MM.1S (cell line): ENCODE results near the gene PYGB.

ENCODE experiments used
- DNase-seq: peaks from one replicate; pipeline ENCODE4 v3.0.0-alpha.2; 2015
- H2AFZ ChIP-seq: fragments of 300-600 bp; sonication (generic); 2 replicates; pipeline ENCODE4 v1.6.0; 2016; ENCODE audit warnings: antibody characterized with exemption, low read length
- H3F3A ChIP-seq: fragments of 300-600 bp; sonication (generic); 2 replicates; pipeline ENCODE4 v1.6.1; 2016; ENCODE audit warnings: mild to moderate bottlenecking, antibody characterized with exemption, low read length, moderate library complexity, mixed read lengths; ENCODE audit not compliant: insufficient read depth
- H3K27ac ChIP-seq: fragments of 300-600 bp; sonication (generic); 2 replicates; pipeline ENCODE4 v1.5.1; 2016; ENCODE audit warnings: mild to moderate bottlenecking, low read length
- H3K27me3 ChIP-seq: fragments of 300-600 bp; sonication (generic); replicated peaks from 2 replicates; pipeline ENCODE4 v1.6.0; 2016; ENCODE audit warnings: low read length; ENCODE audit not compliant: insufficient read depth
- H3K36me3 ChIP-seq: fragments of 300-600 bp; sonication (generic); replicated peaks from 2 replicates; pipeline ENCODE4 v1.6.1; 2016; ENCODE audit warnings: mild to moderate bottlenecking, low read length, mixed read lengths; ENCODE audit not compliant: insufficient read depth
- H3K4me1 ChIP-seq: fragments of 300-600 bp; sonication (generic); 2 replicates; pipeline ENCODE4 v1.6.1; 2016; ENCODE audit warnings: low read length, mixed read lengths
- H3K4me2 ChIP-seq: fragments of 300-600 bp; sonication (generic); 2 replicates; pipeline ENCODE4 v1.6.0; 2016; ENCODE audit warnings: low read depth, low read length
- H3K4me3 ChIP-seq: fragments of 300-600 bp; sonication (generic); 2 replicates; pipeline ENCODE4 v1.5.1; 2016; ENCODE audit warnings: low read length, mixed read lengths
- H3K79me2 ChIP-seq: fragments of 300-600 bp; sonication (generic); 2 replicates; pipeline ENCODE4 v1.6.1; 2016; ENCODE audit warnings: mixed run types, low read length, mixed read lengths
- H3K9ac ChIP-seq: fragments of 300-600 bp; sonication (generic); 2 replicates; pipeline ENCODE4 v1.6.1; 2016; ENCODE audit warnings: low read length, mixed read lengths
- H3K9me2 ChIP-seq: fragments of 300-600 bp; sonication (generic); replicated peaks from 2 replicates; pipeline ENCODE4 v1.6.1; 2016; ENCODE audit warnings: mild to moderate bottlenecking, low read length, mixed read lengths; ENCODE audit not compliant: insufficient read depth
- H3K9me3 ChIP-seq: fragments of 300-600 bp; sonication (generic); replicated peaks from 2 replicates; pipeline ENCODE4 v1.6.1; 2016; ENCODE audit warnings: mild to moderate bottlenecking, low read length, mixed read lengths; ENCODE audit not compliant: insufficient read depth
- H4K20me1 ChIP-seq: fragments of 300-600 bp; sonication (generic); 2 replicates; pipeline ENCODE4 v1.6.1; 2016; ENCODE audit warnings: mild to moderate bottlenecking, low read length, moderate library complexity, mixed read lengths; ENCODE audit not compliant: insufficient read depth
- EZH2 ChIP-seq: fragments of 300-600 bp; sonication (generic); optimal IDR thresholded peaks from 2 replicates; pipeline ENCODE3; 2017; ENCODE audit warnings: low read depth, mild to moderate bottlenecking, antibody characterized with exemption, low read length, mixed read lengths
- EZH2phosphoT487 ChIP-seq: fragments of 300-600 bp; sonication (generic); IDR thresholded peaks from 2 replicates; pipeline ENCODE4 v1.6.1; 2018; ENCODE audit warnings: antibody characterized with exemption, low read length
- TF ChIP-seq, protein P1 (sequence below): fragments of 300-600 bp; sonication (generic); IDR thresholded peaks from 2 replicates; pipeline ENCODE4 v1.5.1; 2016; ENCODE audit warnings: antibody characterized with exemption, low read length, mixed read lengths

Gene PYGB

DNA sequence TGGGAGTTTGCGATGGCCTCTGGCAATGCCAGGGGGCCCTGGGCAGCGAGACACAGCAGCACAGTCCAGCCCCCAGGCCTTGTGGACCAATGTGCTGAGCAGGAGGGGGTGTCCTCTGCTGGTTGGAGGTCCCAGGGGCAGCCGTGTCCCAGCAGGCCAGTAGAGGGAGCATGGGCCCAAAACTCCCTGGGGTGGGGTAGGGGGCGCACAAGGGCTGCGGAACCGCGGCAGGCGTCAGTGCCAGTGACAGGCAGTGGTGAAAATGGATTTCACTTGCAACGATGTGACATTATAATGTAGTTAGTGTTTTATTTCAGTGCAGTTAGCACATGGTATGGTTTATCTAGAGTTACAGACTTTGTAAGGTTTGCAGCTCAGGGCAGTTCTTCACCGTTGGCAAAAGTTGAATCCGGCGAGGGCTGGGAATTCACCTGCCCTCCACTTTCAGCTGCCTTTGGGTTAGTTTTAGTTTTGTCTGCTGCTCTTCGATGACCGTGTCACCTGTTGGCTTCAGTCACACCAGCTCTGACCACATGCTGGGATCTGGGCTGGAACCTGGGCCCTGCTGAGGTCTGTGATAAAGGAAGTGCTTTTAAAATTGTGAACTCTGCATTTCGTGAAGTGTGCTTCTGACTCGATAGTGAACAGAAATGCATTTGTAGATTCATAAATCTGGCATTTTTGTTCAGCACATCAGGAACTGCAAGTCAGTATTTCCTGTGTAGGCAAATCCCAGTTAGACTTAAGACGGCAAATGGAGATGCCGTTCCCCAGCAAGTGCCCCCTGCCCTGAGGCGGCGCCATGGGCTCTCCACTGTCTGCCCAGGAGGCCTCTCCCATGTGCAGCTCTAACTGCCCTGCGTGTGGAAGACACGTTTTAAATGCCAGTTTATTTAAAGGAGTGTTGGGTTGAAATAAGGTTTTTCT lies 46.8 kb downstream of the PYGB start:
- H3F3A ChIP-seq = peaks cover 64% of the 10 kb centered on the region
- no peaks in the 10 kb centered on the region for H3K9me2 ChIP-seq
- TF ChIP-seq EZH2phosphoT487 (no peak), EZH2 (no peak)
- TF ChIP-seq, protein P1, sequence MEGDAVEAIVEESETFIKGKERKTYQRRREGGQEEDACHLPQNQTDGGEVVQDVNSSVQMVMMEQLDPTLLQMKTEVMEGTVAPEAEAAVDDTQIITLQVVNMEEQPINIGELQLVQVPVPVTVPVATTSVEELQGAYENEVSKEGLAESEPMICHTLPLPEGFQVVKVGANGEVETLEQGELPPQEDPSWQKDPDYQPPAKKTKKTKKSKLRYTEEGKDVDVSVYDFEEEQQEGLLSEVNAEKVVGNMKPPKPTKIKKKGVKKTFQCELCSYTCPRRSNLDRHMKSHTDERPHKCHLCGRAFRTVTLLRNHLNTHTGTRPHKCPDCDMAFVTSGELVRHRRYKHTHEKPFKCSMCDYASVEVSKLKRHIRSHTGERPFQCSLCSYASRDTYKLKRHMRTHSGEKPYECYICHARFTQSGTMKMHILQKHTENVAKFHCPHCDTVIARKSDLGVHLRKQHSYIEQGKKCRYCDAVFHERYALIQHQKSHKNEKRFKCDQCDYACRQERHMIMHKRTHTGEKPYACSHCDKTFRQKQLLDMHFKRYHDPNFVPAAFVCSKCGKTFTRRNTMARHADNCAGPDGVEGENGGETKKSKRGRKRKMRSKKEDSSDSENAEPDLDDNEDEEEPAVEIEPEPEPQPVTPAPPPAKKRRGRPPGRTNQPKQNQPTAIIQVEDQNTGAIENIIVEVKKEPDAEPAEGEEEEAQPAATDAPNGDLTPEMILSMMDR = peak; percentile 96
- H3K4me3 ChIP-seq = peak overlapping the region; percentile 14; the same call in 1 of the 2 replicates
- H2AFZ ChIP-seq = 0 out of 2 replicates have a peak overlapping the region, but pooled peaks have one; percentile 15
- peak overlapping the region; percentile 95 for H3K4me2 ChIP-seq
- H3K27ac ChIP-seq = peak overlapping the region; percentile 100
- no peaks in the 10 kb centered on the region for H3K9me3 ChIP-seq
- peaks cover 10% of the 10 kb centered on the region for H3K79me2 ChIP-seq
- DNase-seq = peak; percentile 88
- H3K36me3 ChIP-seq = no peaks in the 10 kb centered on the region
- H3K4me1 ChIP-seq = peaks cover 70% of the 10 kb centered on the region
- H3K9ac ChIP-seq = peak overlapping the region; percentile 95
- no peaks in the 10 kb centered on the region for H4K20me1 ChIP-seq
- no peaks in the 10 kb centered on the region for H3K27me3 ChIP-seq

DNA sequence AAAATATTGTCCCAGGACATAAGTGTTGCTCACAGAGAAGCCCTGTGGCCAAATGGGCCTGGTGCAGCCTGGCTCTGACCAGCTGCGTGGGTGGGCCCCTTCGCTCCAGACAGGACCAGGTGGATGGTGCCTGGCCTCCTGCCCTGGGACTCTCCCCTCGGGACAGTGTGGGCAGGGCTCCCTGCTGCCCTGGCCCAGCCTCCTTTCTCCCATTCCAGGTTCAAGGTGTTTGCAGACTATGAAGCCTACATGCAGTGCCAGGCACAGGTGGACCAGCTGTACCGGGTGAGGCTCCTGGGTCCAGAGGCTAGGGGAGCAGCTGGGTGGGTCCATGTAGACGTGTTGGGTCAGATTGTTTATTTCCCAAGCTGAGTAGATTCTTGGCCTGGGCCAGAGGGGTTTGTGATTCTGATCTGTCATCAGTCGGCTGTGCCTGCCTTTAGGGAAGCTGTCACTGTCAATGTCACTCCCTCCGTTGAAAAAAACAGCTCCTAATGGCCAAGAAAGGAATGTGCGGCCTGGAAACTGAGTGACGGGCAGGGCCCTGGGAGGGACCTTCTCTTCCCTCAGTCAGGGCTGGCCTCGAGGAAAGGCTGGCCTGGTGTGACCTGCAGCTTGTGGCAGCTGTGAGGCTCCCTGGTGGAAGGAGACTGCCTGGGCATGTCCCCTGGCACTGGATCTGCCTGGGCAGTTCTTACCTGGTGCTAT lies 47.7 kb downstream of the PYGB start:
- TF ChIP-seq, protein P1 = no peak
- TF ChIP-seq EZH2 = no peak
- no peak for TF ChIP-seq EZH2phosphoT487
- Histone ChIP-seq H3K27ac (peak overlapping the region; percentile 100), H3K4me2 (peak overlapping the region; percentile 95), H2AFZ (no peak overlapping the region), H3K36me3 (no peaks in the 10 kb centered on the region), H3K9ac (peak overlapping the region; percentile 95), H3F3A (peaks cover 72% of the 10 kb centered on the region), H3K4me1 (peaks cover 78% of the 10 kb centered on the region), H3K9me3 (no peaks in the 10 kb centered on the region), H3K9me2 (no peaks in the 10 kb centered on the region), H3K79me2 (peaks cover 4% of the 10 kb centered on the region), H3K4me3 (peak overlapping the region; percentile 9; the same call in 1 of the 2 replicates), H4K20me1 (no peaks in the 10 kb centered on the region), H3K27me3 (no peaks in the 10 kb centered on the region)
- no peak for DNase-seq

DNA sequence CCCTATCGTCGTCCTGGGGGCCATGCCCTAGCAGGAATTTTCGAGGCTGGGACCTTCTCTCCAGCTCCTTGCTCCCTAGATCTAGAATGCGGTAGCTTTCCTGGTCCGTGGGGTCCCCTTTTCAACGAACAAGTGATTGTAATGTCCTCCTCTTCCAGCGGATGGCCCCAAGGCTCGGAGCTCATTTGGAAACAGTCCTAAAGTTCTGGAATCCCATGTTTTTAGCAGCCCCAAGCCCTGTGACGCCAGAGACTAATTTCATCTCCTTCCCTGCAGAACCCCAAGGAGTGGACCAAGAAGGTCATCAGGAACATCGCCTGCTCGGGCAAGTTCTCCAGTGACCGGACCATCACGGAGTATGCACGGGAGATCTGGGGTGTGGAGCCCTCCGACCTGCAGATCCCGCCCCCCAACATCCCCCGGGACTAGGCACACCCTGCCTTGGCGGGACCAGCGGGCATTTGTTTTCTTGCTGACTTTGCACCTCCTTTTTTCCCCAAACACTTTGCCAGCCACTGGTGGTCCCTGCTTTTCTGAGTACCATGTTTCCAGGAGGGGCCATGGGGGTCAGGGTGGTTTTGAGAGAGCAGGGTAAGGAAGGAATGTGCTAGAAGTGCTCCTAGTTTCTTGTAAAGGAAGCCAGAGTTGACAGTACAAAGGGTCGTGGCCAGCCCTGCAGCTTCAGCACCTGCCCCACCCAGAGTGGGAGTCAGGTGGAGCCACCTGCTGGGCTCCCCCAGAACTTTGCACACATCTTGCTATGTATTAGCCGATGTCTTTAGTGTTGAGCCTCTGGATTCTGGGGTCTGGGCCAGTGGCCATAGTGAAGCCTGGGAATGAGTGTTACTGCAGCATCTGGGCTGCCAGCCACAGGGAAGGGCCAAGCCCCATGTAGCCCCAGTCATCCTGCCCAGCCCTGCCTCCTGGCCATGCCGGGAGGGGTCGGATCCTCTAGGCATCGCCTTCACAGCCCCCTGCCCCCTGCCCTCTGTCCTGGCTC lies 48.5 kb downstream of the PYGB start:
- DNase-seq = peak; percentile 75
- H2AFZ ChIP-seq = no peak overlapping the region
- peak overlapping the region; percentile 95 for H3K4me2 ChIP-seq
- H3K4me1 ChIP-seq = peaks cover 87% of the 10 kb centered on the region
- no peak for TF ChIP-seq EZH2phosphoT487
- TF ChIP-seq, protein P1 = peak; percentile 74
- H3K36me3 ChIP-seq = no peaks in the 10 kb centered on the region
- no peaks in the 10 kb centered on the region for H3K27me3 ChIP-seq
- peak overlapping the region; percentile 36 for H3K4me3 ChIP-seq
- H3K27ac ChIP-seq = peak overlapping the region; percentile 100
- peaks cover 7% of the 10 kb centered on the region; the same call in 1 of the 2 replicates for H3K79me2 ChIP-seq
- H4K20me1 ChIP-seq = no peaks in the 10 kb centered on the region
- peak overlapping the region; percentile 95 for H3K9ac ChIP-seq
- peaks cover 81% of the 10 kb centered on the region for H3F3A ChIP-seq
- no peaks in the 10 kb centered on the region for H3K9me3 ChIP-seq
- no peaks in the 10 kb centered on the region for H3K9me2 ChIP-seq
